Prostate gland (tissue), 2 donors: ENCODE results near the gene MARK3.

Experiments
- CTCF ChIP-seq, 4 experiments: fragments of 200-600 bp in 2 of 4; fragments of 450-650 bp in 2 of 4; sonication (generic) in 2 of 4; IDR thresholded peaks; 1 replicate in 3 of 4; 2 replicates in 1 of 4; pipeline ENCODE4 v1.5.1; 2016 to 2019; ENCODE audit warnings: antibody characterized with exemption in 4 of 4, mild to moderate bottlenecking in 2 of 4, moderate library complexity in 2 of 4
- POLR2AphosphoS5 ChIP-seq: sonication (generic); formaldehyde crosslinking; IDR thresholded peaks from one replicate; pipeline ENCODE4 v1.6.1; 2017; ENCODE audit warnings: antibody characterized with exemption

GRCh38 chr14:103460415-103460814, 75.2 kb downstream of the MARK3 start:
- TF ChIP-seq CTCF (IDR thresholded peaks at IDR 0.05) (no peak), POLR2AphosphoS5 (no peak)
